HepG2 (cell line): ENCODE measurements around the gene C16orf90. TPM values are rescaled to one million over a fixed set of nuclear protein-coding genes. Genes with fewer than 3 reads are reported as not detected.

Experiments used
- ATAC-seq: fragments of 200-7000 bp; cut with Tn5 transposase; 3 replicates; pipeline ENCODE4 v1.9.1; 2020; ENCODE audit warnings: mild to moderate bottlenecking, moderate library complexity
- BruUV-seq: library from RNA; stranded (reverse); fragments of 400-500 nt; replicated peaks from 2 replicates; lab custom pipeline; 2021; lab: Mats Ljungman, UMichigan
- CTCF ChIA-PET: fragments of 300-600 bp; formaldehyde crosslinking; extraction: SDS; loops from one replicate; lab custom pipeline; 2021; ENCODE audit warnings: low total read pairs, inconsistent platforms, low intra/inter-chr PET ratio; lab: Yijun Ruan, JAX
- POLR2A ChIA-PET: fragments of 350-600 bp; sonication (Branson Sonifier 250); formaldehyde crosslinking; loops from one replicate; lab custom pipeline; 2020; ENCODE audit warnings: antibody characterized with exemption, inconsistent platforms; lab: Yijun Ruan, JAX
- DNase-seq: peaks from one replicate; pipeline ENCODE4 v3.0.0-alpha.2; 2015; ENCODE audit warnings: low spot score
- FAIRE-seq: peaks from 3 replicates; lab custom pipeline; 2011; peaks lifted over from hg19 to GRCh38; lab: Jason Lieb, UNC
- H2AFZ ChIP-seq: one replicate; pipeline ENCODE4 v1.6.1; 2011; ENCODE audit warnings: low read length, inconsistent platforms
- H3K27ac ChIP-seq: fragments of 300-600 bp; 3 replicates; pipeline ENCODE4 v1.8.0; 2011; ENCODE audit warnings: mixed run types, mild to moderate bottlenecking, mixed read lengths, low read length, inconsistent platforms; ENCODE audit not compliant: insufficient read depth; ENCODE audit errors: extremely low read length
- H3K27me3 ChIP-seq, 2 experiments: fragments of 200-600 bp in 1 of 2; 2 replicates in 1 of 2; 3 replicates in 1 of 2; pipeline versions ENCODE4 v1.6.0 to v1.8.0; 2011; ENCODE audit warnings: low read length in 2 of 2, mild to moderate bottlenecking in 2 of 2, moderate library complexity in 2 of 2, inconsistent platforms in 1 of 2; ENCODE audit not compliant: insufficient read depth in 2 of 2, control insufficient read depth in 1 of 2
- H3K36me3 ChIP-seq, 2 experiments: fragments of 200-600 bp in 1 of 2; replicated peaks in 1 of 2; 2 replicates in 1 of 2; 3 replicates in 1 of 2; pipeline versions ENCODE4 v1.5.1 to v1.8.0; 2011; ENCODE audit warnings: low read length in 2 of 2, inconsistent platforms in 1 of 2; ENCODE audit not compliant: insufficient read depth in 2 of 2, control insufficient read depth in 1 of 2
- H3K4me1 ChIP-seq: 2 replicates; pipeline ENCODE4 v1.5.1; 2012; ENCODE audit warnings: low read length, inconsistent platforms; ENCODE audit not compliant: insufficient read depth
- H3K4me2 ChIP-seq: 2 replicates; pipeline ENCODE4 v1.6.0; 2011; ENCODE audit warnings: low read depth, low read length, inconsistent platforms
- H3K4me3 ChIP-seq, 3 experiments: fragments of 200-600 bp in 1 of 3; sonication (generic), shearing (Covaris generic) in 1 of 3; replicated peaks in 1 of 3; 2 replicates each; pipeline ENCODE4 v1.5.1; 2011 to 2016; ENCODE audit warnings: low read length in 3 of 3, inconsistent platforms in 2 of 3, low read depth in 2 of 3, mild to moderate bottlenecking in 2 of 3, control low read depth in 1 of 3, mixed read lengths in 1 of 3; ENCODE audit not compliant: insufficient read depth in 1 of 3
- H3K79me2 ChIP-seq: one replicate; pipeline ENCODE4 v1.6.1; 2011; ENCODE audit warnings: low read length, inconsistent platforms; ENCODE audit not compliant: insufficient read depth
- H3K9ac ChIP-seq: 2 replicates; pipeline ENCODE4 v1.6.0; 2011; ENCODE audit warnings: mild to moderate bottlenecking, low read depth, low read length, inconsistent platforms; ENCODE audit not compliant: insufficient read depth
- H3K9me3 ChIP-seq: 2 replicates; pipeline ENCODE4 v1.5.1; 2012; ENCODE audit warnings: mild to moderate bottlenecking, low read length
- H4K20me1 ChIP-seq: 2 replicates; pipeline ENCODE4 v1.6.0; 2011; ENCODE audit warnings: inconsistent platforms, mild to moderate bottlenecking, low read length, moderate library complexity; ENCODE audit not compliant: insufficient read depth
- DDIT3 ChIP-seq: sonication (generic); formaldehyde crosslinking; IDR thresholded peaks from 2 replicates; pipeline ENCODE4 v1.4.0; 2020; ENCODE audit warnings: mild to moderate bottlenecking, missing genetic modification reagents
- DMTF1 ChIP-seq: sonication (generic); formaldehyde crosslinking; IDR thresholded peaks from 2 replicates; pipeline ENCODE4 v1.4.0; 2020; ENCODE audit warnings: mild to moderate bottlenecking, missing genetic modification reagents
- JDP2 ChIP-seq: sonication (generic); formaldehyde crosslinking; IDR thresholded peaks from 2 replicates; pipeline ENCODE4 v1.8.1; 2022; ENCODE audit warnings: missing genetic modification reagents, borderline replicate concordance
- MBNL3 ChIP-seq: fragments of 250-450 bp; sonication (Bioruptor Pico); conservative IDR thresholded peaks from 2 replicates; pipeline ENCODE4 v1.8.0; 2022; ENCODE audit warnings: mild to moderate bottlenecking, inconsistent platforms
- MLX ChIP-seq: IDR thresholded peaks from 2 replicates; pipeline ENCODE4 v1.6.1; 2016
- MTF1 ChIP-seq: sonication (generic); formaldehyde crosslinking; IDR thresholded peaks from 2 replicates; pipeline ENCODE4 v1.5.0; 2020; ENCODE audit warnings: missing genetic modification reagents
- PHF20 ChIP-seq: sonication (generic); formaldehyde crosslinking; IDR thresholded peaks from 2 replicates; pipeline ENCODE4 v1.5.0; 2020; ENCODE audit warnings: mild to moderate bottlenecking, missing genetic modification reagents
- PRDM15 ChIP-seq: sonication (generic); formaldehyde crosslinking; IDR thresholded peaks from 2 replicates; pipeline ENCODE4 v1.4.0; 2020; ENCODE audit warnings: missing genetic modification reagents
- SP2 ChIP-seq: sonication (generic); formaldehyde crosslinking; IDR thresholded peaks from 2 replicates; pipeline ENCODE4 v1.5.1; 2020; ENCODE audit warnings: mild to moderate bottlenecking, missing genetic modification reagents
- SP4 ChIP-seq: sonication (generic); formaldehyde crosslinking; IDR thresholded peaks from 2 replicates; pipeline ENCODE4 v1.8.1; 2023; ENCODE audit warnings: mild to moderate bottlenecking, missing genetic modification reagents
- ZBTB2 ChIP-seq: sonication (generic); formaldehyde crosslinking; IDR thresholded peaks from 2 replicates; pipeline ENCODE4 v1.8.0; 2022; ENCODE audit warnings: low read depth, missing genetic modification reagents
- ZFP36L2 ChIP-seq: sonication (generic); formaldehyde crosslinking; IDR thresholded peaks from 2 replicates; pipeline ENCODE4 v1.4.0; 2020; ENCODE audit warnings: missing genetic modification reagents
- ZNF441 ChIP-seq: sonication (generic); formaldehyde crosslinking; IDR thresholded peaks from 2 replicates; pipeline ENCODE4 v1.7.0; 2021; ENCODE audit warnings: missing genetic modification reagents, borderline replicate concordance
- ZNF547 ChIP-seq: sonication (generic); formaldehyde crosslinking; IDR thresholded peaks from 2 replicates; pipeline ENCODE4 v1.5.1; 2020; ENCODE audit warnings: mild to moderate bottlenecking, missing genetic modification reagents
- ZNF839 ChIP-seq: sonication (generic); formaldehyde crosslinking; IDR thresholded peaks from 2 replicates; pipeline ENCODE4 v1.4.0; 2020; ENCODE audit warnings: missing genetic modification reagents, mild to moderate bottlenecking, borderline replicate concordance
- ZSCAN12 ChIP-seq: sonication (generic); formaldehyde crosslinking; IDR thresholded peaks from 2 replicates; pipeline ENCODE4 v1.9.0; 2021; ENCODE audit warnings: mild to moderate bottlenecking, missing genetic modification reagents
- WGBS: methylation state at CpG from one replicate; pipeline ENCODE4 v1.1.6; 2017; ENCODE audit warnings: low lambda C conversion rate; 5-methylcytosine and 5-hydroxymethylcytosine counted together
- in situ Hi-C: cut with HindIII; loops from 2 replicates; pipeline ENCODE4 v1.10.0; 2017; ENCODE audit warnings: low pct_unique_long_range_greater_than_20kb; ENCODE audit not compliant: extremely low pct_ligation_motif_present
- intact Hi-C: fragments of 100-400 bp; cut with micrococcal nuclease; formaldehyde crosslinking; loops from one replicate; pipeline ENCODE4 v1.10.0; 2022; ENCODE audit not compliant: unreplicated experiment
- polyA plus RNA-seq, 8 experiments: library from polyadenylated mRNA; depleted of rRNA in 3 of 8; stranded (reverse) in 7 of 8; unstranded in 1 of 8; fragments of >200 nt; fragmentation: Illumina TruSeq in 4 of 8; extraction: Trizol in 4 of 8; gene quantifications; 2 replicates each; pipeline versions ENCODE4 v1.2.1 to v1.2.3, GENCODE V29; 2011 to 2016; ENCODE audit warnings: low read depth in 4 of 8, missing spikeins in 1 of 8, mixed read lengths in 1 of 8; ENCODE audit not compliant: insufficient read depth in 1 of 8
- total RNA-seq, 5 experiments: library from RNA; depleted of rRNA; stranded (reverse); fragments of >200 nt; fragmentation: Illumina TruSeq; extraction: Trizol; gene quantifications; 2 replicates each; pipeline ENCODE4 v1.2.3, GENCODE V29; 2016; ENCODE audit warnings: low read depth in 1 of 5

The C16orf90 gene
- total and polyA plus RNA-seq, 2 of the 13 experiments (the other 11 are each of a cell fraction or from before 2014, with no cell fraction given): not detected

- TF ChIP-seq SP2 (CRISPR knock-in tag): no peak
- no peak for TF ChIP-seq ZFP36L2
- TF ChIP-seq MLX (CRISPR knock-in tag): no peak
- no peak for TF ChIP-seq ZNF839 (CRISPR knock-in tag)
- TF ChIP-seq MBNL3 (CRISPR knock-in tag): no peak
These were observed 25.6 kb downstream of the C16orf90 start (continued) for GRCh38 chr16:3469736-3470135.

- ATAC-seq: no peak
- ChIA-PET CTCF (no interaction called here), POLR2A (no interaction called here)
- Histone ChIP-seq H2AFZ (no peak overlapping the region), H3K9ac (no peak overlapping the region), H3K27ac (no peak overlapping the region), H3K4me3 (no peak overlapping the region), H3K27me3 (no peaks in the 10 kb centered on the region), H3K36me3 (peaks cover 10 to 41% of the 10 kb centered on the region in 2 experiments), H4K20me1 (peaks cover 85% of the 10 kb centered on the region)
- DNase-seq: no peak
- in situ Hi-C loops (no loop called here), intact Hi-C loops (no loop called here)
- no TSS peak for BruUV-seq
- 94% methylated on average over 12 of the region's 15 CpGs for WGBS
- TF ChIP-seq ZNF441: no peak
- no peak for TF ChIP-seq SP4
- TF ChIP-seq PHF20: no peak
- TF ChIP-seq ZSCAN12 (CRISPR knock-in tag): no peak
- no peak for TF ChIP-seq ZNF547 (CRISPR knock-in tag)
- no peak for TF ChIP-seq JDP2 (CRISPR knock-in tag)
- TF ChIP-seq DMTF1: no peak
- TF ChIP-seq MTF1 (CRISPR knock-in tag): no peak
- TF ChIP-seq DDIT3 (CRISPR knock-in tag): no peak
- TF ChIP-seq ZBTB2 (CRISPR knock-in tag): no peak
- no peak for TF ChIP-seq PRDM15 (CRISPR knock-in tag)
- TF ChIP-seq, all 625 proteins: peak for 0
- Histone ChIP-seq H3K9me3 (no peaks in the 10 kb centered on the region), H3K79me2 (peaks cover 94% of the 10 kb centered on the region), H3K4me1 (peaks cover 32% of the 10 kb centered on the region), H3K4me2 (no peak overlapping the region)
- no peak for FAIRE-seq
These were observed 26.8 kb downstream of the C16orf90 start for GRCh38 chr16:3468501-3468900.
